ENCODE results near the gene MYH16.

DNA sequence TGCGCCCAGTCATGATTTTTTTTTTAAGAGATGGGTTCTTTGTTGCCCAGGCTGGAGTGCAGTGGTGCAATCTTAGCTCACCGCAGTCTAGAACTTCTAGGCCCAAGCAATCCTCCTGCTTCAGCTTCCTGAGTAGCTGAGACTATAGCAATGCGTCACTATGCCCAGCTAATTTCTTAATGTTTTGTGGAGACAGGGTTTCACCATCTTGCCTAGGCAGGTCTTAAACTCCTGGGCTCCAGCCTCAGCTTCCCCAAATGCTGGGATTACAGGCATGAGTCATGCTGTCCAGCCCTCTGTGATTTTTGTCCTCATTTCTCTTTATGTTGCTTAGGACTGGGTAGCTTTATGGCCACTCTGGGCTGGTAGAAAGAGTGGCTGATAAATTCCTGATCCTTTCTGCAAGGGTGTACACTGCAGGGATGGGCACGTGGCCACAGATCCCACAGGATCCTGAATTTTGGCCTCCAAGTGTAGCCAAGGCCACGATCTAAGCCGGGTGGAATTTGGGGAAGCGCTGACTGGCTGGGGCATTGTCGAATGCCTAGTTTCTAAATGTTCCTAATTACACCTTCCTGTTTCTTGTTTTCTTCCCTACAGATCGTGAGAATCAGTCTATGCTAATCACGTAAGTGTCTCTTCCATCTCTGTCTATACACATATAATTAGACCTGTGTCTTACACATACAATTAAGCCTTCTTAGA is 24.1 kb upstream of the MYH16 start:
- TF ChIP-seq, protein P1, sequence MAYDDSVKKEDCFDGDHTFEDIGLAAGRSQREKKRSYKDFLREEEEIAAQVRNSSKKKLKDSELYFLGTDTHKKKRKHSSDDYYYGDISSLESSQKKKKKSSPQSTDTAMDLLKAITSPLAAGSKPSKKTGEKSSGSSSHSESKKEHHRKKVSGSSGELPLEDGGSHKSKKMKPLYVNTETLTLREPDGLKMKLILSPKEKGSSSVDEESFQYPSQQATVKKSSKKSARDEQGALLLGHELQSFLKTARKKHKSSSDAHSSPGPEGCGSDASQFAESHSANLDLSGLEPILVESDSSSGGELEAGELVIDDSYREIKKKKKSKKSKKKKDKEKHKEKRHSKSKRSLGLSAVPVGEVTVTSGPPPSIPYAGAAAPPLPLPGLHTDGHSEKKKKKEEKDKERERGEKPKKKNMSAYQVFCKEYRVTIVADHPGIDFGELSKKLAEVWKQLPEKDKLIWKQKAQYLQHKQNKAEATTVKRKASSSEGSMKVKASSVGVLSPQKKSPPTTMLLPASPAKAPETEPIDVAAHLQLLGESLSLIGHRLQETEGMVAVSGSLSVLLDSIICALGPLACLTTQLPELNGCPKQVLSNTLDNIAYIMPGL (CRISPR knock-in tag; IDR thresholded peaks at IDR 0.05), result no peak
- TF ChIP-seq BHLHE40 (IDR thresholded peaks at IDR 0.05; ENCODE audit: low read length), result no peak
- no peak for TF ChIP-seq ZBTB49 (CRISPR knock-in tag; IDR thresholded peaks at IDR 0.05; ENCODE audit: borderline replicate concordance)
- no peak for TF ChIP-seq ZNF121 (CRISPR knock-in tag; conservative IDR thresholded peaks at IDR 0.05)
- TF ChIP-seq, protein P2, sequence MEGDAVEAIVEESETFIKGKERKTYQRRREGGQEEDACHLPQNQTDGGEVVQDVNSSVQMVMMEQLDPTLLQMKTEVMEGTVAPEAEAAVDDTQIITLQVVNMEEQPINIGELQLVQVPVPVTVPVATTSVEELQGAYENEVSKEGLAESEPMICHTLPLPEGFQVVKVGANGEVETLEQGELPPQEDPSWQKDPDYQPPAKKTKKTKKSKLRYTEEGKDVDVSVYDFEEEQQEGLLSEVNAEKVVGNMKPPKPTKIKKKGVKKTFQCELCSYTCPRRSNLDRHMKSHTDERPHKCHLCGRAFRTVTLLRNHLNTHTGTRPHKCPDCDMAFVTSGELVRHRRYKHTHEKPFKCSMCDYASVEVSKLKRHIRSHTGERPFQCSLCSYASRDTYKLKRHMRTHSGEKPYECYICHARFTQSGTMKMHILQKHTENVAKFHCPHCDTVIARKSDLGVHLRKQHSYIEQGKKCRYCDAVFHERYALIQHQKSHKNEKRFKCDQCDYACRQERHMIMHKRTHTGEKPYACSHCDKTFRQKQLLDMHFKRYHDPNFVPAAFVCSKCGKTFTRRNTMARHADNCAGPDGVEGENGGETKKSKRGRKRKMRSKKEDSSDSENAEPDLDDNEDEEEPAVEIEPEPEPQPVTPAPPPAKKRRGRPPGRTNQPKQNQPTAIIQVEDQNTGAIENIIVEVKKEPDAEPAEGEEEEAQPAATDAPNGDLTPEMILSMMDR (IDR thresholded peaks at IDR 0.05 in 2 of 3, conservative IDR thresholded peaks at IDR 0.05 in 1 of 3; ENCODE audit: insufficient read depth in 2 of 3, low read depth in 1 of 3, low read length in 3 of 3), result no peak
- TF ChIP-seq SMARCB1 (IDR thresholded peaks at IDR 0.05; ENCODE audit: insufficient read length, low read depth), result no peak
- no peak for TF ChIP-seq SLC30A9 (CRISPR knock-in tag; IDR thresholded peaks at IDR 0.05)
- no peak for TF ChIP-seq GTF2F1 (IDR thresholded peaks at IDR 0.05; ENCODE audit: low read depth, low read length)
- TF ChIP-seq, protein P3, sequence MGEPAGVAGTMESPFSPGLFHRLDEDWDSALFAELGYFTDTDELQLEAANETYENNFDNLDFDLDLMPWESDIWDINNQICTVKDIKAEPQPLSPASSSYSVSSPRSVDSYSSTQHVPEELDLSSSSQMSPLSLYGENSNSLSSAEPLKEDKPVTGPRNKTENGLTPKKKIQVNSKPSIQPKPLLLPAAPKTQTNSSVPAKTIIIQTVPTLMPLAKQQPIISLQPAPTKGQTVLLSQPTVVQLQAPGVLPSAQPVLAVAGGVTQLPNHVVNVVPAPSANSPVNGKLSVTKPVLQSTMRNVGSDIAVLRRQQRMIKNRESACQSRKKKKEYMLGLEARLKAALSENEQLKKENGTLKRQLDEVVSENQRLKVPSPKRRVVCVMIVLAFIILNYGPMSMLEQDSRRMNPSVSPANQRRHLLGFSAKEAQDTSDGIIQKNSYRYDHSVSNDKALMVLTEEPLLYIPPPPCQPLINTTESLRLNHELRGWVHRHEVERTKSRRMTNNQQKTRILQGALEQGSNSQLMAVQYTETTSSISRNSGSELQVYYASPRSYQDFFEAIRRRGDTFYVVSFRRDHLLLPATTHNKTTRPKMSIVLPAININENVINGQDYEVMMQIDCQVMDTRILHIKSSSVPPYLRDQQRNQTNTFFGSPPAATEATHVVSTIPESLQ (CRISPR knock-in tag; IDR thresholded peaks at IDR 0.05), result no peak
- TF ChIP-seq ZNF79 (CRISPR knock-in tag; IDR thresholded peaks at IDR 0.05; ENCODE audit: low read depth), result no peak
- TF ChIP-seq CUX1 (CRISPR knock-in tag; IDR thresholded peaks at IDR 0.05), result no peak

All from K562 (cell line).